Loucy (cell line): ENCODE measurements around the gene JPT2.

Experiments used
- CTCF ChIP-seq: fragments of 200-600 bp; sonication (generic); conservative IDR thresholded peaks from 2 replicates; pipeline ENCODE4 v1.5.1; 2014; ENCODE audit warnings: mild to moderate bottlenecking, antibody characterized with exemption, low read length
- EZH2phosphoT487 ChIP-seq: fragments of 200-600 bp; IDR thresholded peaks from 2 replicates; pipeline ENCODE4 v1.6.1; 2018; ENCODE audit warnings: antibody characterized with exemption, mild to moderate bottlenecking, moderate library complexity, borderline replicate concordance

- TF ChIP-seq CTCF (no peak), EZH2phosphoT487 (no peak)
Measured at GRCh38 chr16:1669698-1670097, 8.4 kb upstream of the JPT2 start.
